ENCODE data around the gene TMEM250.
A peak's percentile ranks its signal among the peaks of the same experiment; 100 is the strongest.
"Not testable (repeated sequence)": the region's sequence is repeated elsewhere in the genome, so short reads cannot be mapped to it uniquely, and the experiment has no call there.

TMEM250 gene

GRCh38 chr9:136110082-136111061, 8.3 kb downstream of the TMEM250 start:
- DNase-seq = peak; percentile 57

- DNase-seq = peak; percentile 92
Measured at GRCh38 chr9:136109351-136110081, 9.2 kb downstream of the TMEM250 start.

DNA sequence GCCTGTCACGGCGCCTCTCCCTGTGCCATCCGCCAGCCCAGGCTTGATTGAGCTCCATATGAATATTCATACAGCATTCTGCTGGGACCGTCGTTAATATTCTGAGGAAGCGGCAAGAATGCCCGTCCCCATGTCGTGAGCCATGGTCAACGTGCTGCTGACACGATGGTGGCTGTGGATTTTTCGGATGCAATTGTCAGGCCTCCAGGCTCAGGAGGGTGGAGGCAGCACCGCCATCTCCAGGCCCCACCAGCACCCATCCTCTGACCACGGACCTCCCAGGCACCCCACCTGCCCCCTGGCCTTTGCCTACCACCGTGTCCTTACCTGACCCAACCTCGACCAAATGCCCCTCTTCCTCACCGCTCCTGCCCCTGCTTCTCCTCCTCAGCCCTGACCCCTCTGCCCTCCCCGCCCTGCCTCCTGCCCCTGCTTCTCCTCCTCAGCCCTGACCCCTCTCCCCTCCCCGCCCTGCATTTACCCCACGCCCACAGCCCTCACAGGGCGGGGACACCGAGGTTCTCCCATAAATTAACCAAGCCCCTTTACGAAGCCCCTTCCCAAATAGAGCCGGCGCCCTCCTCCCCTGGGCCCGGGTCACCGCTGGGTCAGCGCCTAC, 9.9 kb downstream of the TMEM250 start:
- DNase-seq = no peak

GRCh38 chr9:136107953-136108647, 10.6 kb downstream of the TMEM250 start:
- no peak for DNase-seq

DNA sequence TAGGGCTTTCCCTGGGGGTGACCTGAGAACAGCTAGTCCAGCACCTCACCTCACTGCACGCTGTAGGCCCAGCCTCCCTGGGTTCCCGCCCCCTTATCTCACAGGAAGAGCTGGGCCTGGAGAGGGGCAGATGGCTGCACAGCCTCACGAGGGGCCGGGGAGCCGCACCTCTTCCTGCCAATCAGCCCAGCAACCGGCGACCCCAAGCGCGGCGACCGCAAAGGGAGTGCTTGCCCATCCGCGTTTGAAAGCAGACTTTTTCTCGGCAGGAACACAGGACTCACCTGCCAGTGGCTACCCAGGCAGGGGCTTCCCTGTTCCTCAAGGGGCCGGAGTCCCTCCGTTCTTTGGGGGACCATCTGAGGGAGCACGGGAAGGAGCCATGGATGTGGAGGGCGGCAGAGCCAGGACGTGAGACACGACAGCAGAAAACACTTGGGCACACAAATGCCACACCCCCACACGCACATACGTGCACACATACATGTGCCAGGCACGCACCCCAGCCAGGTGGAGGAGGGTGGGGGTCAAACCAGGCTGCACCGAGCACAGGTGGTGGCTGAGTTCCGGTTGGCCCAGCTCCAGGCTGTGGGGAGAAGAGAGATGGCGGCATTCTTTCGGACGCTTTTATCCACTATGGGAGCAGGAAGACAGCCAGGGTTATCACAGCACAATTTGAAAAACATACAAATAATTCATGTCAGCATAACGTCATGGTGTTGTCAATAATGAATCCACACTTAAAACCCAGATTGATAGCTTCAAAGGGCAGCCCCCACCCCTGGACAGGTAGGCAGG, 11.3 kb downstream of the TMEM250 start:
- no peak for DNase-seq

GRCh38 chr9:136105398-136106135, 13.1 kb downstream of the TMEM250 start:
- no peak for DNase-seq

DNA sequence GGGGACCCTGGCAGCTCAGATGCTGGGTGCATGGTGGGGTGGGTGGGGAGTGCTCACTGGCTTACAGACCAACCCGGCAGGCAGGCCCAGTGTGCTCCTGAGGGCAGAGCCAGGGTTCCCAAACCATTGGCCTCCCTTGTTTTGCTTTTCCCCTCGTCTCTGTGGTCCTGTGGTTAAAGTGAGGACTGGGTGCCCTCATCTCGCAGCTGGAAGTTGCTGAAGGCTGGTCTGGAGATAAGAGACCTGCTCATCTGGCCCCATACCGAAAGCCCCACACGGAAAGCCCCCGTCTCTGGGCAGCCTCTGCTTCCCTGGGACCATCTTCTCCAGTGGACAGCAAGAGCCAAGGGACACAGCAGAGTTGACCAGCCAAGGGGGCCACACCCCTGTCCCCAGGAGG, 13.8 kb downstream of the TMEM250 start:
- no peak for DNase-seq

GRCh38 chr9:136104488-136104800, 14.2 kb downstream of the TMEM250 start:
- DNase-seq = no peak

GRCh38 chr9:136103651-136104487, 14.8 kb downstream of the TMEM250 start:
- no peak for DNase-seq

DNA sequence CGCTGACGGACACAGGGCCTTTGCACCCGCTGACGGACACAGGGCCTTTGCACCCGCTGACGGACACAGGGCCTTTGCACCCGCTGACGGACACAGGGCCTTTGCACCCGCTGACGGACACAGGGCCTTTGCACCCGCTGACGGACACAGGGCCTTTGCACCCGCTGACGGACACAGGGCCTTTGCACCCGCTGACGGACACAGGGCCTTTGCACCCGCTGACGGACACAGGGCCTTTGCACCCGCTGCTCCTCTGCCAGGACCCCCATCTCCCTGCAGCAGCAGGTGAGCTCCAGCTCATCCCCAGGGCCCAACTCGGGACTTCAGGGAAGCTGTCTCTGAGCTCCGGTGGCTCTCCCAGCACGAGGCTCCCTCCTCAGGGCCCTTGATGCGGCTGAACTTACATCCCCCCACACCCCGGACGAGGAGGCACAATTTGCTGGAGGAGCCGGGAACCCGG, 17.0 kb downstream of the TMEM250 start:
- not testable (repeated sequence) for DNase-seq

DNA sequence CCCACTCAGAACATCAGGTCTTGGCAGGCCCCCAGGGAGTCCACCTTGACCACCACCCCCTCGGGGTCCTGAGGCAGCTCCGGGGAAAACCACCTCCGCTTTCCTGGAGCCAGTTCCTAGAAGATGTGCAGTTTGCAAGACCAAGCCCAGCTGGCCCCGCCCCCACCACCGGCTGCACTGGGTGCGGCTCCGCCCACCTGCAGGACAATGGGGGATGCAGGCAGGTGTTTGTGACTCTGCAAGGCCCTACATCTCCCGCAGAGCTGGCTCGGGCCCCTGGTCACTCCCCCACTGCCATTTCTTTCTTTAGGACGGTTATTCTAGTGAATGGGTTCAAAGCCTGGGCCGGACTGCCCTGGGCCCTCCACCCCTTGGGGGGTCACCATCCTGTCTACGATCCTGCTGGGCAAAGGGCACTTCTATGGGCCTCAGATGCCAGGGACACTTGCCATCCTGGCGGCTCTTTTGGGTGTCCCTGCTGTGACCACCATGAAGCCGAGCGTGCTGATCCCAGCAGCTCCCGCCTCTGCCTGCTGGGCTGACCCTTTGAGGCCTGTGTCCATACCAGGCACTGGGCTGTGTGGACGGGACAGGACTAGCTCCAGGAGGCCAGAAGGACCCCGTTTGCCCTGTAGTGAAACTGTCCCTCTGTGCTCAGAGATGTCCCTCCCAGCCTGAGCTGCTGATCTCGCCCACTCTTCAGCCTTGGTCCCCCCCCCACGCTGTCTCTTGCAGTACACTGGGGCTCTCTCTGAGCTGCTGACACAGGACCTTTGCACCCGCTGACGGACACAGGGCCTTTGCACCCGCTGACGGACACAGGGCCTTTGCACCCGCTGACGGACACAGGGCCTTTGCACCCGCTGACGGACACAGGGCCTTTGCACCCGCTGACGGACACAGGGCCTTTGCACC, 17.7 kb downstream of the TMEM250 start:
- DNase-seq = no peak

GRCh38 chr9:136099542-136099941, 19.1 kb downstream of the TMEM250 start:
- no peak for DNase-seq

DNA sequence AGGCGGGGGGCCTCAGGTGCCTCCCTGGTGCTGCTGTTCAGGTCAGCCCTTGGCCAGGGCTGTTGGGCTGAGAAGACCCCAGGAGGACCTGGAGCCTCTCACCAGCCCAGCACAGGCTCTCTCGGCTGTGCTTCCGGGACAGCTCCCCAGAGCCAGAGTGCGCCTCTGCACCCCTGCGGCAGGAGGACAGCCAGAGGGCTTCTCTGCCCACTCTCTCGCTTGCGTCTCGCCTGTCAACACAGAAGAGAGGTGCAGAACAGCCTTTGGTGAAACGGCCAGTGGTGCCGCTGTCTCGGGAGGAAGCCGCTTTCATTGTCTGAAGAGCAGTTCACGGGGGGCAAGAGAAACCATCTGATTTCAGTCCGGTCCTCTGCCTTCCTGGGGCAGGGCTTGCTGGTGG, 19.8 kb downstream of the TMEM250 start:
- no peak for DNase-seq

GRCh38 chr9:136098210-136098609, 20.5 kb downstream of the TMEM250 start:
- no peak for DNase-seq

- no peak for DNase-seq
Measured at GRCh38 chr9:136096505-136097001, 22.1 kb downstream of the TMEM250 start.

- no peak for DNase-seq
Measured at GRCh38 chr9:136095070-136096058, 23.3 kb downstream of the TMEM250 start, which contains the start of gene NACC2. Gene NACC2, minus strand, starts transcription at chr9:136095289. Its CDS starts 44,768 bp downstream, at chr9:136050521.

Data from activated naive CD4-positive, alpha-beta T cell treated with anti-CD3 and anti-CD28 coated beads, Interleukin-2, amount 50 U/mL, for 16 hours (primary cell).